ENCODE data around the gene CHD6.
A peak's percentile ranks its signal among the peaks of the same experiment; 100 is the strongest.

CHD6 gene

GRCh38 chr20:41432746-41433145 lies 185.4 kb downstream of the CHD6 start:
- H3K36me3 Mint-ChIP-seq: peaks cover 69% of the 10 kb centered on the region
- DNase-seq (ENCODE audit: low spot score in 2 of 2) (no peak), ATAC-seq (peak; percentile 61)
- peaks cover 38% of the 10 kb centered on the region for H3K4me1 Mint-ChIP-seq
- H3K9me3 Mint-ChIP-seq: no peaks in the 10 kb centered on the region
- peak overlapping the region; percentile 17 for H3K27ac Mint-ChIP-seq
- no peak overlapping the region for H3K4me3 Mint-ChIP-seq

GRCh38 chr20:41428285-41428684 lies 189.9 kb downstream of the CHD6 start:
- no peak overlapping the region for H3K4me3 Mint-ChIP-seq
- no peak for DNase-seq (ENCODE audit: low spot score in 2 of 2)
- H3K9me3 Mint-ChIP-seq: no peaks in the 10 kb centered on the region
- peaks cover 17% of the 10 kb centered on the region for H3K4me1 Mint-ChIP-seq
- peaks cover 80% of the 10 kb centered on the region for H3K36me3 Mint-ChIP-seq
- peak overlapping the region; percentile 71 for H3K27ac Mint-ChIP-seq
- ATAC-seq: peak; percentile 73

GRCh38 chr20:41427833-41428232 lies 190.3 kb downstream of the CHD6 start:
- H3K27ac Mint-ChIP-seq: peak overlapping the region; percentile 71
- DNase-seq (ENCODE audit: low spot score in 2 of 2) (no peak), ATAC-seq (no peak)
- no peak overlapping the region for H3K4me3 Mint-ChIP-seq
- no peaks in the 10 kb centered on the region for H3K9me3 Mint-ChIP-seq
- H3K4me1 Mint-ChIP-seq: peaks cover 13% of the 10 kb centered on the region
- peaks cover 80% of the 10 kb centered on the region for H3K36me3 Mint-ChIP-seq

GRCh38 chr20:41426976-41427375 lies 191.2 kb downstream of the CHD6 start:
- DNase-seq (ENCODE audit: low spot score in 2 of 2) (no peak), ATAC-seq (no peak)
- H3K27ac Mint-ChIP-seq: no peak overlapping the region
- no peaks in the 10 kb centered on the region for H3K9me3 Mint-ChIP-seq
- peaks cover 6% of the 10 kb centered on the region for H3K4me1 Mint-ChIP-seq
- peaks cover 82% of the 10 kb centered on the region for H3K36me3 Mint-ChIP-seq
- no peak overlapping the region for H3K4me3 Mint-ChIP-seq

- H3K4me1 Mint-ChIP-seq: peaks cover 6% of the 10 kb centered on the region
- no peaks in the 10 kb centered on the region for H3K9me3 Mint-ChIP-seq
- H3K36me3 Mint-ChIP-seq: peaks cover 89% of the 10 kb centered on the region
- ATAC-seq (no peak), DNase-seq (ENCODE audit: low spot score in 2 of 2) (no peak)
- H3K27ac Mint-ChIP-seq: peak overlapping the region; percentile 43
- H3K4me3 Mint-ChIP-seq: no peak overlapping the region
Observed at GRCh38 chr20:41426086-41426830, 191.9 kb downstream of the CHD6 start.

GRCh38 chr20:41425180-41425884 lies 192.8 kb downstream of the CHD6 start:
- H3K9me3 Mint-ChIP-seq: no peaks in the 10 kb centered on the region
- peaks cover 91% of the 10 kb centered on the region for H3K36me3 Mint-ChIP-seq
- ATAC-seq: no peak
- DNase-seq (ENCODE audit: low spot score in 2 of 2): no peak
- H3K27ac Mint-ChIP-seq: peak overlapping the region; percentile 43
- peaks cover 6% of the 10 kb centered on the region for H3K4me1 Mint-ChIP-seq
- no peak overlapping the region for H3K4me3 Mint-ChIP-seq

- no peak for ATAC-seq
- H3K27ac Mint-ChIP-seq: peak overlapping the region; percentile 51
- H3K4me3 Mint-ChIP-seq: no peak overlapping the region
- no peaks in the 10 kb centered on the region for H3K9me3 Mint-ChIP-seq
- H3K4me1 Mint-ChIP-seq: peaks cover 6% of the 10 kb centered on the region
- no peak for DNase-seq (ENCODE audit: low spot score in 2 of 2)
- peaks cover 92% of the 10 kb centered on the region for H3K36me3 Mint-ChIP-seq
Observed at GRCh38 chr20:41424546-41424945, 193.6 kb downstream of the CHD6 start.

- H3K36me3 Mint-ChIP-seq: peaks cover 90% of the 10 kb centered on the region
- no peak overlapping the region for H3K4me3 Mint-ChIP-seq
- H3K27ac Mint-ChIP-seq: peak overlapping the region; percentile 51
- DNase-seq (ENCODE audit: low spot score in 2 of 2) (no peak), ATAC-seq (no peak)
- no peaks in the 10 kb centered on the region for H3K9me3 Mint-ChIP-seq
- peaks cover 6% of the 10 kb centered on the region for H3K4me1 Mint-ChIP-seq
Observed at GRCh38 chr20:41424011-41424410, 194.2 kb downstream of the CHD6 start.

- H3K27ac Mint-ChIP-seq: no peak overlapping the region
- peaks cover 92% of the 10 kb centered on the region for H3K36me3 Mint-ChIP-seq
- H3K4me3 Mint-ChIP-seq: no peak overlapping the region
- H3K9me3 Mint-ChIP-seq: no peaks in the 10 kb centered on the region
- no peak for DNase-seq (ENCODE audit: low spot score in 2 of 2)
- ATAC-seq: no peak
- H3K4me1 Mint-ChIP-seq: peaks cover 2% of the 10 kb centered on the region
Observed at GRCh38 chr20:41422953-41423352, 195.2 kb downstream of the CHD6 start.

- H3K27ac Mint-ChIP-seq: no peak overlapping the region
- no peak for DNase-seq (ENCODE audit: low spot score in 2 of 2)
Observed at GRCh38 chr20:41418739-41419293, 199.4 kb downstream of the CHD6 start.

GRCh38 chr20:41418031-41418430 lies 200.1 kb downstream of the CHD6 start:
- Mint-ChIP-seq H3K27ac (peak overlapping the region; percentile 27), H3K9me3 (no peaks in the 10 kb centered on the region)

More at GRCh38 chr20:41418739-41419293, 199.4 kb downstream of the CHD6 start:
- ATAC-seq: no peak
- Mint-ChIP-seq H3K36me3 (peaks cover 94% of the 10 kb centered on the region), H3K9me3 (no peaks in the 10 kb centered on the region), H3K4me1 (no peaks in the 10 kb centered on the region), H3K4me3 (no peak overlapping the region)

GRCh38 chr20:41415191-41415590 lies 203.0 kb downstream of the CHD6 start:
- Mint-ChIP-seq H3K36me3 (peaks cover 82% of the 10 kb centered on the region), H3K27ac (peak overlapping the region; percentile 48), H3K4me3 (no peak overlapping the region), H3K4me1 (no peaks in the 10 kb centered on the region), H3K9me3 (no peaks in the 10 kb centered on the region)
- ATAC-seq (no peak), DNase-seq (ENCODE audit: low spot score in 2 of 2) (no peak)

More at GRCh38 chr20:41418031-41418430, 200.1 kb downstream of the CHD6 start:
- H3K4me1 Mint-ChIP-seq: no peaks in the 10 kb centered on the region
- no peak overlapping the region for H3K4me3 Mint-ChIP-seq
- peaks cover 92% of the 10 kb centered on the region for H3K36me3 Mint-ChIP-seq
- DNase-seq (ENCODE audit: low spot score in 2 of 2) (no peak), ATAC-seq (no peak)

GRCh38 chr20:41413169-41413568 lies 205.0 kb downstream of the CHD6 start:
- Mint-ChIP-seq H3K36me3 (peaks cover 74% of the 10 kb centered on the region), H3K4me1 (peaks cover 15% of the 10 kb centered on the region), H3K4me3 (no peak overlapping the region), H3K27ac (no peak overlapping the region), H3K9me3 (no peaks in the 10 kb centered on the region)
- no peak for DNase-seq (ENCODE audit: low spot score in 2 of 2)
- no peak for ATAC-seq

GRCh38 chr20:41412324-41413120 lies 205.7 kb downstream of the CHD6 start:
- no peak for ATAC-seq
- H3K4me1 Mint-ChIP-seq: peaks cover 16% of the 10 kb centered on the region
- no peaks in the 10 kb centered on the region for H3K9me3 Mint-ChIP-seq
- DNase-seq (ENCODE audit: low spot score in 2 of 2): no peak
- H3K4me3 Mint-ChIP-seq: no peak overlapping the region
- peaks cover 69% of the 10 kb centered on the region for H3K36me3 Mint-ChIP-seq
- H3K27ac Mint-ChIP-seq: no peak overlapping the region

GRCh38 chr20:41411391-41411847 lies 206.8 kb downstream of the CHD6 start:
- Mint-ChIP-seq H3K9me3 (no peaks in the 10 kb centered on the region), H3K36me3 (peaks cover 58% of the 10 kb centered on the region), H3K4me3 (no peak overlapping the region), H3K27ac (no peak overlapping the region), H3K4me1 (peaks cover 16% of the 10 kb centered on the region)
- DNase-seq (ENCODE audit: low spot score in 2 of 2) (no peak), ATAC-seq (no peak)

Measured in stimulated activated effector memory CD8-positive, alpha-beta T cell treated with anti-CD3 and anti-CD28 coated beads, Interleukin-12 subunit alpha, Interleukin-12 subunit beta, amount 100 ng/mL, for 72 hours (primary cell).